Measurements from ENCODE around the gene ZC3HAV1.

- TF ChIP-seq CTCF (IDR thresholded peaks at IDR 0.05; ENCODE audit: low read length) = no peak
- TF ChIP-seq EZH2 (IDR thresholded peaks at IDR 0.05; ENCODE audit: borderline replicate concordance, low read length) = no peak
Measured at GRCh38 chr7:139111811-139112301, 2.3 kb upstream of the ZC3HAV1 start.

Measured in OCI-LY1 (cell line).